CD14-positive monocyte (primary cell): ENCODE results near the gene SLC8A2. TPM values are rescaled to one million over a fixed set of nuclear protein-coding genes. Genes with fewer than 3 reads are reported as not detected.
A peak's percentile ranks its signal among the peaks of the same experiment; 100 is the strongest.

Experiments
- DNase-seq, 3 donors: peaks; one replicate each; pipeline ENCODE4 v3.0.0-alpha.2; 2011 to 2022
- H2AFZ ChIP-seq: 2 replicates; pipeline ENCODE4 v1.6.0; 2012; ENCODE audit warnings: mild to moderate bottlenecking, low read depth, low read length, inconsistent platforms; ENCODE audit not compliant: insufficient read depth, poor library complexity, severe bottlenecking
- H3K27ac ChIP-seq, 2 donors: 1 replicate in 1 of 2; 2 replicates in 1 of 2; pipeline ENCODE4 v1.5.1; 2012 to 2013; ENCODE audit warnings: low read length in 2 of 2, control low read depth in 1 of 2, inconsistent platforms in 1 of 2, low read depth in 1 of 2, mild to moderate bottlenecking in 1 of 2
- H3K27me3 ChIP-seq, 2 donors: one replicate each; pipeline versions ENCODE4 v1.6.0 to v1.6.1; 2011 to 2013; ENCODE audit warnings: low read length in 2 of 2; ENCODE audit not compliant: control insufficient read depth in 2 of 2, insufficient read depth in 2 of 2
- H3K36me3 ChIP-seq, 2 donors: replicated peaks in 1 of 2; 1 replicate in 1 of 2; 2 replicates in 1 of 2; pipeline versions ENCODE4 v1.5.1 to v1.6.1; 2012 to 2013; ENCODE audit warnings: low read length in 2 of 2, control low read depth in 1 of 2, inconsistent platforms in 1 of 2, mild to moderate bottlenecking in 1 of 2; ENCODE audit not compliant: insufficient read depth in 2 of 2, control insufficient read depth in 1 of 2
- H3K4me1 ChIP-seq, 2 donors: 1 replicate in 1 of 2; 2 replicates in 1 of 2; pipeline versions ENCODE4 v1.5.1 to v1.6.1; 2012 to 2013; ENCODE audit warnings: low read length in 2 of 2, control low read depth in 1 of 2, inconsistent platforms in 1 of 2, mild to moderate bottlenecking in 1 of 2, moderate library complexity in 1 of 2; ENCODE audit not compliant: insufficient read depth in 2 of 2, control insufficient read depth in 1 of 2
- H3K4me2 ChIP-seq: replicated peaks from 2 replicates; pipeline ENCODE3; 2012; ENCODE audit warnings: low read length, moderate library complexity, mild to moderate bottlenecking; ENCODE audit not compliant: poor library complexity, severe bottlenecking; ENCODE audit errors: extremely low read depth
- H3K4me3 ChIP-seq, 3 experiments: fragments of 200-600 bp in 1 of 3; sonication (generic) in 1 of 3; replicated peaks in 1 of 3; 1 replicate in 2 of 3; 2 replicates in 1 of 3; pipeline ENCODE4 v1.5.1; 2011 to 2013; ENCODE audit warnings: low read length in 3 of 3, mild to moderate bottlenecking in 3 of 3, control low read depth in 2 of 3, low read depth in 2 of 3, inconsistent platforms in 1 of 3, moderate library complexity in 1 of 3
- H3K79me2 ChIP-seq: 2 replicates; pipeline ENCODE4 v1.6.0; 2012; ENCODE audit warnings: mild to moderate bottlenecking, control low read depth, inconsistent platforms, low read length, moderate library complexity; ENCODE audit not compliant: insufficient read depth
- H3K9ac ChIP-seq: 2 replicates; pipeline ENCODE4 v1.6.0; 2017; ENCODE audit warnings: low read length, mild to moderate bottlenecking; ENCODE audit not compliant: insufficient read depth, poor library complexity, severe bottlenecking
- H3K9me3 ChIP-seq, 2 donors: replicated peaks in 1 of 2; 1 replicate in 1 of 2; 2 replicates in 1 of 2; pipeline versions ENCODE4 v1.5.1 to v1.6.1; 2012 to 2013; ENCODE audit warnings: low read length in 2 of 2, control low read depth in 1 of 2; ENCODE audit not compliant: control insufficient read depth in 1 of 2, insufficient read depth in 1 of 2
- H4K20me1 ChIP-seq: 2 replicates; pipeline ENCODE4 v1.6.0; 2012; ENCODE audit warnings: mild to moderate bottlenecking, low read length, control low read depth, moderate library complexity; ENCODE audit not compliant: insufficient read depth
- H3K27ac Mint-ChIP-seq, 7 donors: one replicate each; pipeline ENCODE4 v1.8.0; 2020; ENCODE audit warnings: mild to moderate bottlenecking in 7 of 7, mixed read lengths in 7 of 7, moderate library complexity in 6 of 7, inconsistent platforms in 2 of 7
- H3K27me3 Mint-ChIP-seq, 3 donors: one replicate each; pipeline ENCODE4 v1.8.0; 2021 to 2022; ENCODE audit warnings: low read depth in 3 of 3, mild to moderate bottlenecking in 3 of 3, mixed read lengths in 3 of 3, moderate library complexity in 3 of 3, inconsistent platforms in 1 of 3
- H3K36me3 Mint-ChIP-seq, 2 donors: one replicate each; pipeline ENCODE4 v1.8.0; 2020; ENCODE audit warnings: mixed read lengths in 2 of 2, inconsistent platforms in 1 of 2, mild to moderate bottlenecking in 1 of 2
- H3K4me1 Mint-ChIP-seq: one replicate; pipeline ENCODE4 v1.8.0; 2020; ENCODE audit warnings: mild to moderate bottlenecking, mixed read lengths
- H3K4me3 Mint-ChIP-seq, 2 donors: one replicate each; pipeline ENCODE4 v1.8.0; 2020; ENCODE audit warnings: mild to moderate bottlenecking in 2 of 2, mixed read lengths in 2 of 2, moderate library complexity in 1 of 2
- H3K9me3 Mint-ChIP-seq, 7 donors: one replicate each; pipeline ENCODE4 v1.8.0; 2020 to 2022; ENCODE audit warnings: mixed read lengths in 7 of 7, mild to moderate bottlenecking in 6 of 7, moderate library complexity in 6 of 7, inconsistent platforms in 2 of 7
- CTCF ChIP-seq: fragments of 200-600 bp; IDR thresholded peaks from one replicate; pipeline ENCODE4 v1.8.0; 2022; ENCODE audit warnings: antibody characterized with exemption, mild to moderate bottlenecking
- WGBS: methylation state at CpG from one replicate; pipeline ENCODE4 v1.1.5; 2013; ENCODE audit warnings: missing lambda C conversion rate; ENCODE audit not compliant: insufficient coverage; 5-methylcytosine and 5-hydroxymethylcytosine counted together
- intact Hi-C, 2 donors: fragments of 100-400 bp; cut with micrococcal nuclease; formaldehyde crosslinking; loops; one replicate each; pipeline versions ENCODE4 v1.15.0 to v1.15.1; 2023
- polyA plus RNA-seq, 3 donors: library from polyadenylated mRNA; depleted of rRNA in 1 of 3; unstranded in 2 of 3; stranded (reverse) in 1 of 3; fragments of 300-500 nt in 2 of 3; fragments of >200 nt in 1 of 3; fragmentation: Illumina TruSeq in 2 of 3; gene quantifications; 1 replicate in 2 of 3; 2 replicates in 1 of 3; pipeline ENCODE4 v1.2.3, GENCODE V29; 2012 to 2021

SLC8A2 gene
- polyA plus RNA-seq, 3 donors: not detected

DNA sequence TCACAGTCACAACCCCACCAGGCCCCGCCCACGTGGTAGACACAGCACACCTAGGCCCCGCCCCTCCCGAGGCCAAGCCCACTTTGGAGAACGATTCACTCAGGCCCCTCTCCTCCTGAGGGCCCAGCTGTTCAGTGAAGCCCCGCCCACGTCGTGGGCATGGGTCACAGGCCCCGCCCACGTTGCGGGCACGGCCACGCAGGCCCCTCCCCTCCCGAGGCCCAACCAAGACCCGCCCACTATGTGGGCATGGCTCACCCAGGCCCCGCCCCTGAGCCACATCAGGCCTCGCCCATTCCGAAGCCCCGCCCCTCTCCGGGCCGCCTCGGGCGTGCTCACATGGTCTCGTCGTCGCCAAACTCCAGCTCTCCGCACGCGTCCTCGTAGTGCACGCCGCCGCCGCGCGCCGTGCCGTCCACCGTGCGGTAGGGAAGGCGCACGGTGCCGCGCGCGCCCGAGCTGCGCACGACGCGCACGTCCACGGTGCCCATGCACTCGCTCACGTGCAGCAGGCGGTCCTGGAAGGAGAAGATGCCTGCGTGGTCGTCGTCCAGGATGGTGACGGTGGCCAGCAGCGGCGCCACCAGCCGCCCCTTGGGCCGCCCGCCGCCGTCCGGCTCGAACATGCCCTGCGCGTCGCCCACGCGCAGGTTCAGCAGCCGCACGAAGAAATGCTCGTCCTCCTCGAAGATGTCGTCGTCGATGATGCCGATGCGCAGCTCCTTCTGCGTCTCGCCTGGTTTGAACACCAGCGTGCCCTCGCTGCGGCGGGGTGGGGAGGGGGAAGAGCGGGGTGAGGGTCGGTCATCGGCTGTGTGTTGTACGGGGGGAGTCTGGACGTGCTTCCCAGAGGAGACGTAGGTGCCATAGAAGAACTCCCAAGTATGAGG, 24.0 kb downstream of the SLC8A2 start:
- peak overlapping the region; percentile 50 for H3K4me2 ChIP-seq
- Mint-ChIP-seq H3K36me3 (peaks cover 6 to 12% of the 10 kb centered on the region in 2 donors), H3K4me3 (peak overlapping the region in 1 of 2 donors; percentile 84), H3K27me3 (peaks cover 77 to 91% (median 85%) of the 10 kb centered on the region in 3 donors), H3K27ac (no peak overlapping the region), H3K4me1 (peaks cover 19% of the 10 kb centered on the region), H3K9me3 (peaks cover 13 to 27% (median 22%) of the 10 kb centered on the region in 7 donors)
- no peak overlapping the region for H3K27ac ChIP-seq
- H3K27me3 ChIP-seq: peaks cover 40 to 76% of the 10 kb centered on the region in 2 donors
- H3K4me1 ChIP-seq: peaks cover 15 to 25% of the 10 kb centered on the region in 2 donors
- 7% methylated on average over 95 of the region's 95 CpGs for WGBS
- H3K79me2 ChIP-seq: no peaks in the 10 kb centered on the region
- peak overlapping the region in 1 of 3 experiments; percentile 45 for H3K4me3 ChIP-seq
- peak; percentile 12 to 42 (median 18) for DNase-seq
- no peak overlapping the region for H3K9ac ChIP-seq
- intact Hi-C loops: no loop called here
- H4K20me1 ChIP-seq: no peaks in the 10 kb centered on the region
- H3K36me3 ChIP-seq: no peaks in the 10 kb centered on the region
- peaks cover 10 to 24% of the 10 kb centered on the region in 2 donors for H3K9me3 ChIP-seq
- TF ChIP-seq CTCF: no peak
- H2AFZ ChIP-seq: peak overlapping the region; percentile 10

- peak overlapping the region; percentile 50 for H3K4me2 ChIP-seq
- H3K9ac ChIP-seq: no peak overlapping the region
- no peaks in the 10 kb centered on the region for H3K36me3 ChIP-seq
- peaks cover 6 to 12% of the 10 kb centered on the region in 2 donors for H3K36me3 Mint-ChIP-seq
- H3K27ac Mint-ChIP-seq: peak overlapping the region in 1 of 7 donors; percentile 10
- no peaks in the 10 kb centered on the region for H4K20me1 ChIP-seq
- H3K79me2 ChIP-seq: no peaks in the 10 kb centered on the region
- peaks cover 40 to 82% of the 10 kb centered on the region in 2 donors for H3K27me3 ChIP-seq
- H3K27ac ChIP-seq: no peak overlapping the region
- no peak for TF ChIP-seq CTCF
- peak overlapping the region in 1 of 2 donors; percentile 84 for H3K4me3 Mint-ChIP-seq
- peak overlapping the region in 1 of 3 experiments; percentile 45 for H3K4me3 ChIP-seq
- intact Hi-C loops: no loop called here
- peak in 2 of 3 donors; percentile 17 to 20 for DNase-seq
- peaks cover 19% of the 10 kb centered on the region for H3K4me1 Mint-ChIP-seq
- H3K27me3 Mint-ChIP-seq: peaks cover 77 to 91% (median 90%) of the 10 kb centered on the region in 3 donors
- peak overlapping the region; percentile 10 for H2AFZ ChIP-seq
- 6% methylated on average over 20 of the region's 28 CpGs for WGBS
- H3K9me3 ChIP-seq: peaks cover 10 to 24% of the 10 kb centered on the region in 2 donors
- peaks cover 13 to 27% (median 22%) of the 10 kb centered on the region in 7 donors for H3K9me3 Mint-ChIP-seq
- H3K4me1 ChIP-seq: peaks cover 15 to 25% of the 10 kb centered on the region in 2 donors
These were observed 24.9 kb downstream of the SLC8A2 start for GRCh38 chr19:47446534-47447469.
